ENCODE data around the gene NGRN. TPM values are rescaled to one million over a fixed set of nuclear protein-coding genes. Genes with fewer than 3 reads are reported as not detected.
A peak's percentile ranks its signal among the peaks of the same experiment; 100 is the strongest.
"Not testable (repeated sequence)": the region's sequence is repeated elsewhere in the genome, so short reads cannot be mapped to it uniquely, and the experiment has no call there.

Gene NGRN
- total RNA-seq, 4 donors from 2014 or later, result 49.2 to 71.3 (median 61.4) TPM

GRCh38 chr15:90287946-90288345 lies 22.5 kb downstream of the NGRN start:
- TF ChIP-seq, protein P1, sequence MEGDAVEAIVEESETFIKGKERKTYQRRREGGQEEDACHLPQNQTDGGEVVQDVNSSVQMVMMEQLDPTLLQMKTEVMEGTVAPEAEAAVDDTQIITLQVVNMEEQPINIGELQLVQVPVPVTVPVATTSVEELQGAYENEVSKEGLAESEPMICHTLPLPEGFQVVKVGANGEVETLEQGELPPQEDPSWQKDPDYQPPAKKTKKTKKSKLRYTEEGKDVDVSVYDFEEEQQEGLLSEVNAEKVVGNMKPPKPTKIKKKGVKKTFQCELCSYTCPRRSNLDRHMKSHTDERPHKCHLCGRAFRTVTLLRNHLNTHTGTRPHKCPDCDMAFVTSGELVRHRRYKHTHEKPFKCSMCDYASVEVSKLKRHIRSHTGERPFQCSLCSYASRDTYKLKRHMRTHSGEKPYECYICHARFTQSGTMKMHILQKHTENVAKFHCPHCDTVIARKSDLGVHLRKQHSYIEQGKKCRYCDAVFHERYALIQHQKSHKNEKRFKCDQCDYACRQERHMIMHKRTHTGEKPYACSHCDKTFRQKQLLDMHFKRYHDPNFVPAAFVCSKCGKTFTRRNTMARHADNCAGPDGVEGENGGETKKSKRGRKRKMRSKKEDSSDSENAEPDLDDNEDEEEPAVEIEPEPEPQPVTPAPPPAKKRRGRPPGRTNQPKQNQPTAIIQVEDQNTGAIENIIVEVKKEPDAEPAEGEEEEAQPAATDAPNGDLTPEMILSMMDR (IDR thresholded peaks at IDR 0.05), result no peak
- TF ChIP-seq POLR2A (IDR thresholded peaks at IDR 0.05) (no peak), EP300 (IDR thresholded peaks at IDR 0.05) (no peak), POLR2AphosphoS5 (IDR thresholded peaks at IDR 0.05) (no peak)
- Histone ChIP-seq H3K27me3 (no peaks in the 10 kb centered on the region), H3K27ac (no peak overlapping the region), H3K4me3 (no peak overlapping the region), H3K36me3 (no peaks in the 10 kb centered on the region), H3K4me1 (no peaks in the 10 kb centered on the region), H3K9me3 (no peaks in the 10 kb centered on the region)
- WGBS, result 81% methylated on average over 6 of the region's 6 CpGs
- no peak for DNase-seq (ENCODE audit: low spot score in 2 of 2)

DNA sequence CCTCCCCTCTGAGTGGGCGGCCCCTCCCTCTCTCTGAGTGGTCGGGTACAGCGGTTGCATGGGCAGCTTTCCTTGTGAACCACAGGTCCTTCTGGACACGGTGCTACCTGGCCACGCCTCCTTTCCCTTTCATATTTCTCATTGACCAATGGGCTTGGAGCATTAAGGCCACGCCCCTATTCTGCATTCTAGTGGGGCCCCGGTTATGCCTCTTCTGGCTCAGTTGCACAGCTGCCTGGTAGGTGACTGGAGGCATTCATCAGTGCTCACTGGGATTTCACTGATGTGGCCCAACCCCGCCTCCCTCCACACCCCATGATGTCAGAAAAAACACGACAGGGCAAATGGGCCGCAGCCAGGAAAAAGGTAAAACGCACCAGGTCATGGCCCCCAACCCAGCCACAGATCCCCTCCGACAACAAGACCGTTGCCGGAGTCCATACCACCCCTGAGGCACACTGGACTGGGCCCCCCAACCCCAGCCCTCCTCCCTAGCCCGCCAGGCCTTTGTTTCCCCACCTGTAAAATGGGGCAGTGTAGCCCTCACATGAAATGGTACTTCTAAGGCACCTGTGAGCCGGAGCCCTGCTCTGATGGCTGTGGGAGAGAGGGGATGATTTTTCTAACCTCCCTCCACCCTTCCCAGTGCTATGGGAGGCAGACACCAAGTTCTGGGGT lies 26.3 kb downstream of the NGRN start:
- Histone ChIP-seq H3K27me3 (no peaks in the 10 kb centered on the region), H3K36me3 (no peaks in the 10 kb centered on the region), H3K4me1 (peaks cover 8% of the 10 kb centered on the region), H3K9me3 (no peaks in the 10 kb centered on the region), H3K4me3 (no peak overlapping the region), H3K27ac (no peak overlapping the region)
- no peak for TF ChIP-seq POLR2AphosphoS5 (IDR thresholded peaks at IDR 0.05)
- no peak for TF ChIP-seq POLR2A (IDR thresholded peaks at IDR 0.05)
- TF ChIP-seq, protein P1 (IDR thresholded peaks at IDR 0.05), result no peak
- TF ChIP-seq EP300 (IDR thresholded peaks at IDR 0.05), result no peak
- 68% methylated on average over 16 of the region's 16 CpGs for WGBS
- DNase-seq (ENCODE audit: low spot score in 2 of 2), result no peak

- DNase-seq (ENCODE audit: low spot score in 2 of 2), result peak in 1 of 2 donors; percentile 89
- not testable (repeated sequence) for H3K27ac ChIP-seq
These were observed 27.8 kb downstream of the NGRN start for GRCh38 chr15:90293040-90293810.

DNA sequence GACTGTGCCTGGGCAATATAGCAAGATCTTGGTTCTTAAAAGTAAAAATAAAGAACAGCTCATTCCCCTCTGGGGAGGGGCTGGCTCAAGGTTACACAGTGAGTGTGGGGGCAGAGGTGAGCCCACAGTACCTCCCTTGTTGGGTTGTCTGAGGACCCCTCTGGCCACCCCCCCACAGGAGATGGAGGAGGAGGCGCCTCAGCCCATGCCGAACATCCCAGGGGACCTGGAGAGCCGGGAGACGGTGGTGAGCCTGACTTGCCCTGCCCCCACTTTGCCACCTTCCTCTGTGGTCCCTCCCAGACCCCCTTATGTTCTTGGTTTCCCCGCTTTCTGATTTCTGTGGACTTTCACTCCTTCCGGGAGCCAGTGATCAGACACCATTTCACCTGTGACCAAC lies 28.7 kb downstream of the NGRN start:
- DNase-seq (ENCODE audit: low spot score in 2 of 2), result no peak
- no peak for TF ChIP-seq POLR2A (IDR thresholded peaks at IDR 0.05)
- no peak for TF ChIP-seq EP300 (IDR thresholded peaks at IDR 0.05)
- TF ChIP-seq, protein P1 (IDR thresholded peaks at IDR 0.05), result no peak
- TF ChIP-seq POLR2AphosphoS5 (IDR thresholded peaks at IDR 0.05), result no peak
- H3K4me3 ChIP-seq, result no peak overlapping the region
- WGBS, result 77% methylated on average over 6 of the region's 6 CpGs
- no peak overlapping the region for H3K27ac ChIP-seq
- H3K9me3 ChIP-seq, result no peaks in the 10 kb centered on the region
- H3K27me3 ChIP-seq, result no peaks in the 10 kb centered on the region
- H3K36me3 ChIP-seq, result no peaks in the 10 kb centered on the region
- H3K4me1 ChIP-seq, result peaks cover 8% of the 10 kb centered on the region

More at GRCh38 chr15:90293040-90293810, 27.8 kb downstream of the NGRN start:
- not testable (repeated sequence) for H3K9me3 ChIP-seq, H3K4me1 ChIP-seq, H3K36me3 ChIP-seq, H3K27me3 ChIP-seq, H3K4me3 ChIP-seq
- TF ChIP-seq, protein P1 (IDR thresholded peaks at IDR 0.05), result peak; percentile 59 to 91
- WGBS, result 57% methylated on average over 12 of the region's 13 CpGs

DNA sequence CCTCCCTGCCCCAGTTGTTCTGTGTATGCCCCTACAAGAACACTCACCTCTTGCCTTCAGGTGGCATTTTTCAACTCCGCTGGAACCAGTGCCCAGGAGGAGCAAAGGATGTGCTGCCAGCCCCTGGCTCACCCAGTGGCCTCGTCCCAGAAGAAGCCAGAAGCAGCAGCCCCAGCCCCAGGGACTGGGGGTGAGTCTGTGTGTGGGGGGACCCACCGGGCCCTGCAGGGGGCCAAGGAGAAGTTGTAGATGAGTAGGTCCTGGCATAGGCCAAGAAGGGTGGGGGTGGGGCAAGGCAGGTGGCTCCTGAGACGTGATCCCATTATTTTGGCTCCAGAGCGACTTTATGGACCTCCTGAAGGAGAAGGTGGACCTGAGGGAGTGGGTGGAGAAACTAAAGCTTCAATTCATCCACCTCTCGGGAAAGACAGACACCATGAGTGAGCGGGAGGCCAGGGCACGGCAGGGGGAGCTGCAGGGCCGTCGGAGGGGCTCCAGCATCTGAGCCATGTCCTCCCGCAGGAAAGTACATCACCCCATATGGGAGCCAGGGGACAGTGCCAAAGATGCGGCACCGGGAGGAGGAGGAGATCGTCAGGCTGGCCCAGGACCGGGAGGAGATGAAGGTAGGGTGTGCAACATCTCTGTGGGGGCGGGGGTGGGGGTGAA lies 29.3 kb downstream of the NGRN start:
- H3K4me1 ChIP-seq, result peaks cover 8% of the 10 kb centered on the region

More for the DNA sequence above, 29.3 kb downstream of the NGRN start:
- no peak for DNase-seq (ENCODE audit: low spot score in 2 of 2)
- 67% methylated on average over 12 of the region's 16 CpGs for WGBS
- Histone ChIP-seq H3K9me3 (no peaks in the 10 kb centered on the region), H3K4me3 (no peak overlapping the region), H3K27me3 (no peaks in the 10 kb centered on the region), H3K27ac (no peak overlapping the region), H3K36me3 (no peaks in the 10 kb centered on the region)
- TF ChIP-seq EP300 (IDR thresholded peaks at IDR 0.05) (no peak), POLR2A (IDR thresholded peaks at IDR 0.05) (no peak), POLR2AphosphoS5 (IDR thresholded peaks at IDR 0.05) (no peak)
- TF ChIP-seq, protein P1 (IDR thresholded peaks at IDR 0.05), result no peak
